GM18870 (cell line): ENCODE measurements around the gene YARS1.

Experiments
- ATAC-seq: cut with Tn5 transposase; IDR thresholded peaks from one replicate; pipeline ENCODE4 v1.9.1; 2021; ENCODE audit warnings: moderate library complexity; ENCODE audit not compliant: unreplicated experiment

YARS1 gene

DNA sequence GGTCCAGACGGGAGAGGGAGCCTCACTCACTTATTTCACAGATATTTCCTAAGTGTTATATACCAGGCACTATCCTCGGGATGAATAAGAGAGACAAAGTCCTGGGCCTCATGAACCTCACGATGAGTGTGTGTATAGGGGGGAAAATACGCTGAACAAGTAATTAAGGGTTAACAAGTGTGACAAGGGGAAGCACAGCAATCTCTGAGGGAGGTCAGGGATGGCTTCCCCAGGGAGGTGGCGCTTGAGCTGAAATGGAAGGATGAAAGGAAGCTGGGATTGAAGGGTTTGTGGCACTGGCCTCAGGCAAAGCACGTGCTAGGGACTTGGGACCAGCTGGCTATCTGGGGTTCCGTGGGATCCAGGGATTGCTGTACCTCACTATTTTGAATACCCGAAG lies 68.2 kb downstream of the YARS1 start:
- ATAC-seq = no peak

DNA sequence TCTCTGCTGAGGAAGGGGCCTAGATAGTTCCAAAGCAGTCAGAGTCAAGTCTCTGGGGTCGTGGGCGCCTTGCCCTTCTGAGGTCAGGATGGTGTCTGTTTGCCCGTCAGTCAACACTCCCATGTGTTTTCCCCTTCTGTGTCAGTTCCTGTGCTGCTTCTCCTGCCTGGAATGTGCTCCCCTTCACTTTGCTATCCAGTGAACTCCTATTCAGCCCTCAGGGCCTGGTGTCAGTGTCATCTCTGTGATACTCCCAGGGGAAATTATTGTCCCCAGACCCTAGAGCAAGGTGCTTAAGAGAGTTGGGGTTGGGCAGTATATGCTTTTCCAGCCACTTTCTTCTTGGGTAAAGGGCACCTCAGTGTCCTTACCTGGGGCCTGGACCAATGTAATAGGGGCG lies 68.8 kb downstream of the YARS1 start:
- no peak for ATAC-seq

DNA sequence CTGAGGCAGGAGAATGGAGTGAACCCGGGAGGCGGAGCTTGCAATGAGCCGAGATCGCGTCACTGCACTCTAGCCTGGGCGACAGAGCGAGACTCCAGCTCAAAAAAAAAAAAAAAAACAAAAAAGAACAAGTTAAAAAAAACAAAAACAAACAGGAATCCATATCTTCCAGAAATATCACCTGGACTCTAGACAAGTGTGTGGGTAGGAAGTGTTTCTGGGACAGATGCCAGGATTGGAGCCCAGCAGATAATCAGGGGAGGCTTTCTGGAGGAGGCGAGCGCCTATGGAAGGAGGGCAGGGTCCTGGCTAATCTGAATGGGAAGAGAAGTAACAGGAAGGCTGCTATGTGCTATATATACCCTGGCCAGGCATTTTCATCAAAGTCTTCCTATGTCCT lies 71.0 kb downstream of the YARS1 start:
- no peak for ATAC-seq

DNA sequence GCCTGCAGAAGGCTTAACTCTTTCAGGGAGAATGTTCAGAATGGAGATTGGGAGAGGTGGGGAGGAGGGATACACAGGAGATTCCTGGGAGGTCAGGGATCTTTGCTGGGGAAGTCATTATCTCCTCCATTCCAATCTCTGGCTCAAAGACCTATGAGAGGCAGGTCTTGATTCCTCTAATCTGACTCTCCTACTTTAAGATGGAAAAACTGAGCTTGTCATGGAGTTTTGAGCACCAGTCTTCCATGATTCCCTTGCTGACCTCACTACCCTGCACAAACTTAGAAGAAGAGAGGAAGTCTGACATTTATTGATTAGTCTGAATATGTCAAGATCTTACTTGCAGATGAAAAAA lies 73.1 kb downstream of the YARS1 start:
- no peak for ATAC-seq

DNA sequence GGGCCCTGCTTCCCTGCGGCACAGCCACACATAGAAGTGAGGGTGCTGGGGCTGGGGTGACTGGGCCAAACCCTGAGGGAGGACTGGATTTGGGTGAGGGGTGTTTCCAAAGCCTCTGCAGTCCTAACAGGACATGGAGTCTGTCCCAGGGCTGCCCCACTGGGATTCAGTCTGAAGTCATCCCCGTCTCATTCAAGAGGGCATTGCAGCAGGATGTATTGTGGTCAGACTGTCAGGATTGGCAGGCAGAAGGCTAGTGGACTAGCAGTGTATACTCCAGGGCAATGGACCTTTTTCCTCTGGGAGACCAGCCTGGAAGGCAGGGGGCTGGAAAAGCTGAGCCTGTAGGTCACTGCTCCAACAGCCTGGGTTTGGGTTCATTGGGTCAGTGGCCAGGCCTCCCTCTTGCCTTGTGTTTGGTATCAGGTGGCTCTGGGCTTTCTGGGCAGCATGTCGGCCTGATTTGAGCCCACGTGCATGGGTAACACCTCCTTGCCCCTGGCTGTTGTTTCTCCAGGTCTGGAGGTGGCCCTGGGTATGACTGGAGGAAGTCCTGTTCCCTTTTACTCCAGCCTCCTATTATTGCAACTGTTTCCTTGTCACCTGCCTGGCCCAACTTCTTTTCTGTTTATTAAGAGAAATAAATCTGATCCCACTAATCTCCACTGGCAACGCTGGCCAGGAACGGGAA lies 73.6 kb downstream of the YARS1 start:
- no peak for ATAC-seq

DNA sequence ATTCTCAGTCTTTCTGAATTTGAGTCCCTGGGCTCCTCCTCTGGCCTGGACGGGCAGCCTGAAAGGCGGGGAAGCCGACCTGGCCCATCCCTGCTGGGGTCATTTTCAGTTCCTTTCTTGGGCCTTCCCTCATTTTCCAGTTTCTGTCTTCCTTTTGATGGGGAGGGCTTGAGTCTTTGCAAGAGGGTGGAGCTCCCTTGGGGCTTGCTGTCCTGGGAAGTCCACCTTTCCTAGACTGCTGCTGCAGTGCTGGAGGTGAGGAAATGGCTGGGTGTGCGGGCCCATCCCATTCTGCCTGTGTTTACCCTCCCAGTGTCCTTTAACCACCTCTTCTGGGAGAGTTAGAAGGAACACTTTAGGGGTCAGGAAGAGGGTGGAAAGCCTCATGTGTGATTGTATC lies 74.2 kb downstream of the YARS1 start:
- no peak for ATAC-seq

DNA sequence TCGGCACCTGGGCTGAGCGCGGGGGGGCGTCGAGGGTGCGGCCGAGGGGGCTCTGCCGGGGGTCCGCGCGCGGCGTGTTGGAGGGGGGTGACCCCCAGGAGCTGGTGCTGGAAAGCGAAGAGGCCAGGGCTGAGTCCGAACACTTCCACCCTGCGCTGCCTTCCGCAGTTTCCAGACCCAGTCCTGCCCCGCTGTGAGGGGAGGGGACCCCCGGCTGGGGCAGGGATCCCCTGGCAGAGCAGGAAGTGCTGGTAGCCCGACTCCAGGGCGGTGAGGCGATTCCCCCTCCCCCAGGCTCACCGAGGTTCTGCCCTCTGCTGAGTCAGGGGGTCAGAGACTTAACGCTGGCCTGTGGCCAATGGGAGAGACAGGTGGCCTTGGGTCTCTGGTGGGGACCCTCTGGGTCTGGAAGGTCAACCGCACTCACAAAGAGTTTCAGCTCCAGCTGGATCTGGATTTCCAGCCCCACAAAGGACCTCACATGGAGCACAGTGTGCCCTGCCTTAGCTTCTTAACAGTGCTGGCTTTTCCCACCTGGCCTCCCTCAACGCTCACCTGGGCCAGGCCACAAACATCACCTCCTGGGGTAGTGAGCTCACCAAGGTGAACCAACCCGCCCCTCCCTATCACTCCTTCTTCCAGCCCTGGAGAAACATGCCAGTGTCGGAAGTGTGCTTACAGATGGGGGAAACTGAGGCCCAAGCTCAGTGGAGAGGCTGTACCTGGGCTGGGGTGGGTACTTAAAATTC lies 74.8 kb downstream of the YARS1 start:
- no peak for ATAC-seq

DNA sequence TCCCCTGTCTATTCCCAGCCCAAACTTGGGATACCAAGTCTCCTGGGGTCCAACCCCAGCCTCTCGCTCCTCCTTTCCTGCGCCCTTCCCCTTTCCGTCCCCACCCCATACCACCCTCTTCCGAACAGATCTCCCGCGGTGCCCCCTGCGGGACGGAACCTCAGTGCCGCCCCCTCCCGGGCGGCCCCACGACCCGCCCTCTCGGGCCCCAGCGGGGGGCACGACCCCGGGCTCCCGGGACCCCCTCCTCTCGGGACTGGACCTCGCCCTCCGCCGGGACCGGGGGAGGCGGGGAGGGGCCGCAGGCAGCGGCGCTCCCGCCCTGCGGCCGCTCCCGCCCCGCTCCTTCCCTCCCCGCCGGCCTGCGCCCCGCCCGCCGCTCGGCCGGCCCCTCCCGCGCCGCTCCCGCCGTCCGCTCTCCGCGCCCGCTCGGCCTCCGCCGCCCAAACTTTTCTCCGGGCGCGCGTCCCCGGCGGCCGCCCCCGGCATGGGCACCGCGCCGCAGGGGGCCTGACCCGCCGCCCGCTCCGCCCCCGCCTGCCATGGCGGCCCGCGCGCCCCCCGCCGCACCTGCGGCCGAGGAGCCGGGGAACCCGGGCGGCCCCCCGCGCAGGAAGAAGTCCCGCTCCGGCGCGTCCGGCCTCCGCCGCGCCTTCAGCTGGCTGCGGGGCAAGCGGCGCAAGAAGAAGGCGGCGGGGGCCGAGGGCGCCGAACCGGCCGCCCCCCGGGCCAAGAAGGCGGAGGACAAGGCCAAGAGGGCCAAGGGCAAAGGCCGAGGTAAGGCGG lies 75.6 kb downstream of the YARS1 start:
- ATAC-seq = no peak

DNA sequence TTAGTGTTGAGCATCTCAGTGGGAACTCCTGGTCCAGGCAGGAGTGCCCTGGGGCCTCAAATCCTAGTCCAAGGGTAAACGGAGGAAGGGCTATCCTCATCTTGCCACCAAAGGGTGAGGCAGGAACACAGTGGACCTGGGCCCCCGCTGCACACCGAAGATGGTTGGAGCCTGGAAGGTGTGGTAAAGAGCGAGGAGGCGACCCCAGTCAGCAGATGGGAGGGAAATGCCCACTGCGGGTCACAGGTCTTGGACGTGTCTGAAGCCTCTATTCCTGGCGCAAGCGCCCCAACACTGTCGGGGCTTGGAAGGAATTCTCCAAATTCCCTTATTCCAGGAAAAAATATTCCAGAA lies 76.1 kb downstream of the YARS1 start:
- no peak for ATAC-seq

DNA sequence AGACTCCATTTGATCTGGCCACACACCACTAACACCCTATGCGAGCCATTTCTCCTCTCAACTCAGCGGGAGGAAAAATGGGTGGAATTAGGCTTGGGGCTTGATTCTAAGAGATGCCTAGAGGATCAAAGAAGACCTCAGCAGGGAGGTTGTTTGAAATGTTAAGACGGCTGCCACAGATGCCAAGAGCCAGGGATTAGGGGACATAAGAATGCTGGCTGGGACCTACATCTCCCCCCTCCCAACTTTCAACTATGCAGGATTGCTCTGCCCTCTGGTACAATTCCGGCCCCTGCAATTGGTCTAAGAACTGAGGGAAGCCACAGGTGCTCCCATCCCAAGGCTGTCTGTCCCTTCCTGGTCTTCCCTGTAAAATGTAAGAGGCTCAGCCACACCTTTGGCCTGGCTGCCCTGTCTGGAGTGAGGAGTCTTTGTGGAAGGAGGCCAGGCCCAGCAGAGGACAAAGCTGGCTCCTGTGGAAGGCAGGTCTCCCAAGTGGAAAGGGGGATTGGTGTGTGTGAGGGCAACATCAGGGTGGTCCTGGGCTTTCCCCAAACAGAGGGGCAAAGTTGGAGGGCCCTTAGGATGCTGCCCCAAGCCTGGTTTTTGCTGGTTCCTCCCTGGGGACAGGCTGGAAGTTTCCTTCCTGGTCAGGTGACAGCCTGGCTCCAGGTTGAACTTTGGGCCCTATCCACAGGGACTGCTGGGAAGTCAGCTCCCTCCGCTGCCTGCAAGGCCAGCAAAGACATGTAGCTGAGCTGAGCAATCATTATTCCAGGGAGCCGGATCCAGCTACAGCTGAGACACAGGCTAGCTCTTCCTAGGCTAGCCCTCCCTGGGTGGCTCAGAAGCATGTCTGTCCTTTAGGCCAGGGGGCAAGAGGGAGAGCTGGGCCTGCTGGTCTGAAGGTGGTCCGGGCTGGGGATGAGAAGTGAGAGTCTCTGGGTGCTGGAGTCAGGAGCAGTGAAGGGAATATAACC lies 80.1 kb downstream of the YARS1 start:
- no peak for ATAC-seq

DNA sequence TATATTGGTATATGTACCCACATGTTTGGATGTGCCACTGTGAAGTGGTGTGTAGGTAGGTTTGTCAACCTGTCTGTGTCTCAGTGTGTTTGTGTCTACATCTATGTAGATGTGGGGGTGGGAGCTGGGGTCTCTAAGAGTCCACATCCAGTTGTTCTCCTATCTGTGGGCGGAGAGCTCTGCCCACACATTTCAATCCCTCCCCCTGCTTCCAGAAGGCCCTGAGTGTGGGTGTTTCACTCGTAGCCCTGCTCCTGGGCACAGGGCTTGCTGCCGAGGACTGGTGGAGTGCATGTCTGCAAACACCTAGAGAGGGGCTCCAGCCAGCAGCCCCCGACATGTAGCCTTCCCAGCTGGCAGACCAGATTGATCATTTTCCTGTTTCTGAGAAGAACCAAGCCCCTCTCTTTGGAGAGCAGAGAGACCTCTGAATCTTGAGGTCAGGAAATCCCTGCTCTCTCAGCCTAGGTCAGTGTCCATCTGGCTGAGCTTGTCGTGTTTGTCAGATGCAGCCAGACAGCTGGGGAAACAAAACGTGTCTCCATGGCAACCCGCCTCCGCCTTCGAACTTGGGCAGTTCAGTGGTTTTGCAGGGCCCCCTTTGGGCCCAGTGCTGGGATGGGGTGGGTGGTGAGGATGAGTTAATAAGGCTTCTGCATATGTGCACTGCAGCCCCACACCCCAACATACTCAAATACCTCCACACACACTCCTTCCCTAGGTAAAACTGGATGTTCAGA lies 83.4 kb downstream of the YARS1 start:
- no peak for ATAC-seq

DNA sequence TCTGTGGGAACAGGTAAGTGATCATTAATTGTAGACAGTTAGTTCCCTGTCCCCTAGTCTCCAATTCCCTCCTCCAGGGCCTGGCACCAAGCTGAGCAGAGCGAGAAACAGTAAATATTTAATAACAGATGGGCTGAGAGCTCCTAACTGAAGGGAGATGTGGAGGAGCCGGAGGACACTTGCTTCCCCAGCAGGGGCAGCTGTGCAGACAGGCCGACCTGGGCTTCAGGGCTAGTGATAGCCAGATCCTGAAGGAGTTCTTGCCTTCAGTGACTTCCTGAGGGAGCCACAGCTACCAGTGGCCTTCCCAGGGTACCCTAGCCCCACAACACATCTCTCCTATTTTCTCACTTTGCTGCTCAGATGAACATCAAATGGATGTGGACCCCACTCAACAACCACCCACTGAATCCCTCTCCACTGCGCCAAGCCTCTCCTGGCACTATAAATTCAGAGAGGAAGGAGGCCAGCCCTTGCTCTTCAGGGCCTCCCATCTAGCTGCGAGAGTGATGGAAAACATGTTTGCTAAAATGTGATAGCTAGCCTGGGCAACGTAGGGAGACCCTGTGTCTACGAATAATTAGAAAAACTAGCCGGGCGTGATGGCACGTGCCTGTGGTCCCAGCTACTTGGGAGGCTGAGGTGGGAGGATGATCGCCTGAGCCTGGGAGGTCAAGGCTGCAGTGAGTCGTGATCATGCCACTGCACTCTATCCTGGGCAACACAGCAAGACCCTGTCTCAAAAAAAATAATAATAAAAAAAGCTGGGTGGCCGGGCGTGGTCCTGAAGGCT lies 87.7 kb downstream of the YARS1 start:
- ATAC-seq = no peak

DNA sequence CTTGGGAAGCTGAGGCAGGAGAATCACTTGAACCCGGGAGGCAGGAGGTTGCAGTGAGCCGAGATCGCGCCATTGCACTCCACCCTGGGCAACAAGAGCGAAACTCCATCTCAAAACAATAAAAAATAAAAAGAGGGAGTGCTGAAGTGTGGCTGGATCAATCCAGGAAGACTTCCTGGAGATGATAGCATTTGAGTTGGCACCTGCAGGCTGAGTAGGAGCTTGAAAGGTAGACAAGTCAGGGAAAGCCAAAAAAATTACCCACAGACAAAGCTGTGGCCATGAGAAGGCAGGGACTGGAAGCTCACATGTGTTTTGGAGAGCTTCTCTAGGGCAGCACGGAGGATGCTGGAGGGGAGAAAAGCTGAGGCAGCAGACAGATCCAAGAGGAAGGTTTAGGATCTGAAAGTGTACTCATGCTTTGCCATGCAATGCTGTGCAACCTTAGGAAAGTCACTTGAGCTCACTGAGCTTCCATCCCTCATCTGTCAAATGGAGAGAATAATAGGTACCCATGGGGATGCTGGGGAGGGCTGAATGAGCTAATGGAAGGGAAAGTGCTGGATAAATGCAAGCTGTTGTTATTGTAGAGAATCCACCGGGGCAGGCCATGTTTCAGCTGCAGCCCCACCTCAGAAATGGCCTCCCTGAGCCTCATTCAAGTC lies 88.6 kb downstream of the YARS1 start:
- ATAC-seq = no peak

DNA sequence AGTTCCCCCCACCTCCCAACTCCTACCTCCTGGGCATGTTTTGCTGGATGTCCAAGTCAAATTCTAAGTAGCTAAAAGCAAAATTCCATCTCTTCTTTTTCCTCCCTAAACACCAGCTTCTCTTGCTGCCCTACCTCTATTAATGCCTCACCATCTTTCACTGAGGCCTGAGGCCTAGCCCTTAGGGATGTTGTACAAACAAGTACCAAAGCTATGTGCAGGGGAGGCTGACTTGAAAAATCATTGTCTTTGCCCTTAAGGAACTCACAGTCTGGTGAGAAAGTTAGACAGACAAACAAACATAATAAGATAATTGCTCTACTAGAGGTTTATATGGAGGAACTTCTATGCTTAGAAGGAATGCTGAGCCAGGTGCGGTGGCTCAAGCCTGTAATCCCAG lies 89.3 kb downstream of the YARS1 start:
- no peak for ATAC-seq

DNA sequence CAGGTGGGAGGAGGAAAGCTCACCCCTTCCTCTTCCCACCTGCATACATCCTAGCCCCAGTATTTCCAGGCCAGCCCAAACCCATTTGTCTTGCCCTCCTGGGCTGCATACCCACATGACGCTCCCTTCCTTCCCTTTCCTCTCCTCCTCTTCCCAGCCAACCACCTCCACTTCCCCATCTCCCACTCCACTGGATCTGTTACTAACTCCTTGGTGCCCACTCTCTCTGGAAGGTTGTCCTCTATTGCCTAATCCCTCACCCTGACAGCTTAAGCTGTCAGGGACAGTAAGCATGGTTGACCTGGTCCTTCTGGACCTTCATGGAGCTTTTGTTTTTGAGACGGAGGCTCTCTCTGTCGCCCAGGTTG lies 91.6 kb downstream of the YARS1 start:
- ATAC-seq = no peak
